ENCODE results near the gene ABCG2. TPM values are rescaled to one million over a fixed set of nuclear protein-coding genes. Genes with fewer than 3 reads are reported as not detected.

Gene ABCG2
- total and polyA plus RNA-seq, 2 of the 8 experiments (the other 6 are each of a cell fraction or from before 2014, with no cell fraction given), result 2.4 to 4.6 TPM

DNA sequence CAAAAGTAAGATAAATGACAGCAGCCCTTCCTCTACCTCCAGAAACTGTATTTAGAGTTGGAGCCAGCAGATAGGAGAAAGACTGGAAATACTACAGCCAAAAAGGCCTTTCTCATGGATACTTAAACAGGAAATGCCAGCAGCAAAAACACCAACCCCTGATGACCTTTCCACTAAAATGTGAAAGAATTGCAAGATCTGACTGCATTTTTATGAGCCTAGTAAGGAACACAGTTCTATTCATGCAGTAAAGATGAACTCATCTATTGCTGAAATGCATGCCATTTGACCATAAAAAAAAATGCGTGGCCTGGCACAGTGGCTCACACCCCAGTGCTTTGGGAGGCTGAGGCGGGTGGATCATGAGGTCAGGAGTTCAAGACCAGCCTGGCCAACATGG, 19.9 kb downstream of the ABCG2 start:
- Histone ChIP-seq H3K14ac (ENCODE audit: insufficient read length) (no peak overlapping the region), H3K23ac (ENCODE audit: insufficient read length) (no peak overlapping the region), H2BK15ac (ENCODE audit: low read length) (no peak overlapping the region), H4K91ac (replicated peaks; ENCODE audit: insufficient read length, low read length) (no peak overlapping the region), H3K4me3 (ENCODE audit: extremely low read depth in 1 of 4, insufficient read depth in 2 of 4, low read depth in 3 of 4, low read length in 4 of 4) (no peak overlapping the region), H4K8ac (ENCODE audit: extremely low read depth, insufficient read depth, low read length) (no peak overlapping the region), H3K79me2 (ENCODE audit: control insufficient read depth in 1 of 2, insufficient read depth in 2 of 2, low read length in 2 of 2) (no peaks in the 10 kb centered on the region), H2BK20ac (ENCODE audit: low read length) (no peak overlapping the region), H4K20me1 (replicated peaks in 1 of 2; ENCODE audit: control insufficient read depth in 1 of 2, insufficient read depth in 2 of 2, low read length in 2 of 2) (no peaks in the 10 kb centered on the region), H3K56ac (replicated peaks; ENCODE audit: insufficient read length, low read depth, low read length) (no peak overlapping the region), H2BK120ac (replicated peaks; ENCODE audit: low read depth, low read length) (no peak overlapping the region), H3K79me1 (ENCODE audit: low read depth, low read length) (no peaks in the 10 kb centered on the region), H3K9me3 (ENCODE audit: insufficient read depth in 2 of 2, low read depth in 1 of 2, low read length in 1 of 2) (no peaks in the 10 kb centered on the region), H2BK12ac (ENCODE audit: low read depth, low read length) (no peak overlapping the region), H3K4ac (replicated peaks; ENCODE audit: insufficient read length, low read depth, low read length) (no peak overlapping the region), H2AK5ac (ENCODE audit: low read depth, low read length) (no peak overlapping the region), H3K4me2 (ENCODE audit: insufficient read depth in 1 of 2, low read depth in 2 of 2, low read length in 2 of 2) (no peak overlapping the region), H3K18ac (ENCODE audit: extremely low read depth, low read length) (no peak overlapping the region), H2BK5ac (ENCODE audit: low read depth, low read length) (no peak overlapping the region), H3K9ac (replicated peaks in 1 of 4; ENCODE audit: extremely low read depth in 1 of 4, low read depth in 3 of 4, low read length in 3 of 4) (no peak overlapping the region), H3K23me2 (ENCODE audit: low read depth, low read length) (no peaks in the 10 kb centered on the region), H3K36me3 (ENCODE audit: control insufficient read depth in 2 of 4, insufficient read depth in 4 of 4, low read length in 3 of 4) (peaks cover 0 to 4% (median 0%) of the 10 kb centered on the region in 4 experiments; a peak in 1 of 8 replicates), H4K5ac (ENCODE audit: insufficient read length, low read depth, low read length) (no peak overlapping the region), H3K4me1 (replicated peaks in 1 of 4; ENCODE audit: control insufficient read depth in 3 of 4, insufficient read depth in 4 of 4, low read length in 3 of 4) (peaks cover 0 to 4% (median 2%) of the 10 kb centered on the region in 4 experiments; a peak in 4 of 7 replicates), H3K27me3 (replicated peaks in 1 of 4; ENCODE audit: control insufficient read depth in 3 of 4, extremely low read depth in 1 of 4, insufficient read depth in 3 of 4, low read length in 3 of 4) (no peaks in the 10 kb centered on the region), H2AFZ (ENCODE audit: low read length) (no peak overlapping the region), H3K27ac (ENCODE audit: low read depth, low read length) (no peak overlapping the region)
- no peak for FAIRE-seq
- CTCF ChIA-PET (ENCODE audit: partially characterized antibody), result interaction anchor here (1.1 kb wide), 2 partner anchors 27 to 93 kb away, joined by 3 read pairs; no protein-coding TSS in a partner anchor
- no peak for DNase-seq (ENCODE audit: low read depth in 1 of 2, low spot score in 2 of 2)
- POLR2A ChIA-PET (ENCODE audit: partially characterized antibody), result no interaction called here
- WGBS, 2 experiments (ENCODE audit: extremely low coverage in 1 of 2, insufficient coverage in 1 of 2, insufficient read length in 1 of 2, insufficient replicate concordance in 2 of 2, low coverage in 1 of 2, low lambda C conversion rate in 2 of 2, missing lambda C conversion rate in 1 of 2), result 100% methylated on average over 2 of the region's 2 CpGs; no CpG with 5 or more reads in 1 of the 2 experiments
- TF ChIP-seq EZH2 (IDR thresholded peaks at IDR 0.05; ENCODE audit: low read depth, low read length, severe bottlenecking), result no peak
- no peak for TF ChIP-seq SIN3A (conservative IDR thresholded peaks at IDR 0.05 in 1 of 2, IDR thresholded peaks at IDR 0.05 in 1 of 2; ENCODE audit: low read depth in 1 of 2, low read length in 2 of 2)
- no peak for TF ChIP-seq TAF1 (IDR thresholded peaks at IDR 0.05; ENCODE audit: low read depth, low read length)
- no peak for TF ChIP-seq HDAC6 (IDR thresholded peaks at IDR 0.05; ENCODE audit: low read depth, low read length)
- TF ChIP-seq TEAD4 (IDR thresholded peaks at IDR 0.05; ENCODE audit: low read depth, low read length), result no peak
- TF ChIP-seq GABPA (IDR thresholded peaks at IDR 0.05; ENCODE audit: borderline replicate concordance, insufficient read depth, low read length), result no peak
- no peak for TF ChIP-seq CBX8 (IDR thresholded peaks at IDR 0.05; ENCODE audit: borderline replicate concordance, low read depth, low read length)
- TF ChIP-seq, protein P1, sequence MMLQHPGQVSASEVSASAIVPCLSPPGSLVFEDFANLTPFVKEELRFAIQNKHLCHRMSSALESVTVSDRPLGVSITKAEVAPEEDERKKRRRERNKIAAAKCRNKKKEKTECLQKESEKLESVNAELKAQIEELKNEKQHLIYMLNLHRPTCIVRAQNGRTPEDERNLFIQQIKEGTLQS (IDR thresholded peaks at IDR 0.05; ENCODE audit: insufficient read depth, low read depth, low read length), result no peak
- TF ChIP-seq SP2 (IDR thresholded peaks at IDR 0.05; ENCODE audit: low read length), result no peak
- no peak for TF ChIP-seq CHD2 (IDR thresholded peaks at IDR 0.05; ENCODE audit: low read length)
- no peak for TF ChIP-seq FOSL1 (IDR thresholded peaks at IDR 0.05; ENCODE audit: insufficient read depth, low read depth, low read length)
- no peak for TF ChIP-seq EP300 (IDR thresholded peaks at IDR 0.05; ENCODE audit: borderline replicate concordance in 1 of 2, low read depth in 2 of 2, low read length in 2 of 2)
